ENCODE results near the gene COL15A1.

DNA sequence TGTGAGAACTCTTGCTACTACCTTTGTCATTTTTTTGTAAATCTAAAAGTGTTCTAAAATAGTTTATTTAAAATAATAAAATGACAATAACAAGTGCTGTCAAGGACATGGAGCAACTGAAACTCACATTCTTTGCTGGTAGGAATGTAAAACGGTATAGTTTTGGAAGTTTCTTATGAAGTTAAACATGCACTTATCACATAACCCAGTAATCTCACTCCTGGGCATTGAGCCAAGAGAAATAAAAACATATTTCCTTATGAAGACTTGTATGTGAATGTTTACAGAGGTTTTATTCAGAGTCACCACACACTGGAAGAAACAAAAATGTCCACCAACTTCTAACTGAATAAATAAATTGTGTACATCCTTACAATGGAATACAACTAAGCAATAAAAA, 46.0 kb upstream of the COL15A1 start:
- TF ChIP-seq, protein P1, sequence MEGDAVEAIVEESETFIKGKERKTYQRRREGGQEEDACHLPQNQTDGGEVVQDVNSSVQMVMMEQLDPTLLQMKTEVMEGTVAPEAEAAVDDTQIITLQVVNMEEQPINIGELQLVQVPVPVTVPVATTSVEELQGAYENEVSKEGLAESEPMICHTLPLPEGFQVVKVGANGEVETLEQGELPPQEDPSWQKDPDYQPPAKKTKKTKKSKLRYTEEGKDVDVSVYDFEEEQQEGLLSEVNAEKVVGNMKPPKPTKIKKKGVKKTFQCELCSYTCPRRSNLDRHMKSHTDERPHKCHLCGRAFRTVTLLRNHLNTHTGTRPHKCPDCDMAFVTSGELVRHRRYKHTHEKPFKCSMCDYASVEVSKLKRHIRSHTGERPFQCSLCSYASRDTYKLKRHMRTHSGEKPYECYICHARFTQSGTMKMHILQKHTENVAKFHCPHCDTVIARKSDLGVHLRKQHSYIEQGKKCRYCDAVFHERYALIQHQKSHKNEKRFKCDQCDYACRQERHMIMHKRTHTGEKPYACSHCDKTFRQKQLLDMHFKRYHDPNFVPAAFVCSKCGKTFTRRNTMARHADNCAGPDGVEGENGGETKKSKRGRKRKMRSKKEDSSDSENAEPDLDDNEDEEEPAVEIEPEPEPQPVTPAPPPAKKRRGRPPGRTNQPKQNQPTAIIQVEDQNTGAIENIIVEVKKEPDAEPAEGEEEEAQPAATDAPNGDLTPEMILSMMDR (IDR thresholded peaks at IDR 0.05), result no peak
- TF ChIP-seq ZFX (IDR thresholded peaks at IDR 0.05; ENCODE audit: borderline replicate concordance), result no peak
